Activated CD8-positive, alpha-beta memory T cell treated with anti-CD3 and anti-CD28 coated beads, Interleukin-2, amount 50 U/mL, for 48 hours (primary cell): ENCODE measurements around the gene PGLYRP4.
"Not testable (repeated sequence)": the region's sequence is repeated elsewhere in the genome, so short reads cannot be mapped to it uniquely, and the experiment has no call there.

Source experiments
- DNase-seq: peaks from one replicate; pipeline ENCODE4 v3.0.0-alpha.2; 2020

Gene PGLYRP4

DNA sequence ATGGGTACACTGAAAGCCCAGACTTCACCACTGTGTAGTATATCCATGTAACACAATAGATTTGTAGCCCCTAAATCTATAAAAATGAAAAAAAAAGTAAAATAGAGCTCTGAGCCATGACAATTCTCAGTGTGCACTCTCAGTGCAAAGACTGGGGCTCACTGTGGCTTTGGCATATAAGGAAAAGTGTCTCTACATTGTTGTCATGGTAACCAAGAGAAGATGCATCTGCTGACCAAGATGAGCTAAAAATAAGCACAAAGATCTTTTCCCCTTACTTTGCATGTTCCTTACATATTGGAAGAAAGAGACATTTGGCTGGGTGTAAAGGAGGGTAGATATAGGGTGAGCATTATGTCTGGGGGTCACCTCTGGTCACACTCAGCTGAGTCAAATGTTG is 12.0 kb downstream of the PGLYRP4 start:
- no peak for DNase-seq

DNA sequence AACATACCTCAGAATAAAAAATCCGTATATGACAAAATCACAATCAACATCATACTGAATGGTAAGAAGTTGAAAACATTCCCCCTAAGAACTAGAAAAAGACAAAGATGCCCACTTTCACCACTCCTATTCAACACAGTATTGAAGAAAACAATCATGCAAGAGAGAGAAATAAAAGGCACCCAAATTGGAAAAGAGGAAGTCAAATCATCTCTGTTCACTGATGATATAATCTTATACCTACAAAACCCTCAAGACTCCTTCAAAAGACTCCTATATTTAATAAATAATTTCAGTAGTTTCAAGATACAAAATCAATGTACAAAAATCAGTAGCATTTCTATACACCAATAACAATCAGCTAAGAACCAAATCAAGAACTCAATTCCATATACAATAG is 14.7 kb downstream of the PGLYRP4 start:
- no peak for DNase-seq

- no peak for DNase-seq
Observed at GRCh38 chr1:153324912-153325311, 23.7 kb downstream of the PGLYRP4 start.

DNA sequence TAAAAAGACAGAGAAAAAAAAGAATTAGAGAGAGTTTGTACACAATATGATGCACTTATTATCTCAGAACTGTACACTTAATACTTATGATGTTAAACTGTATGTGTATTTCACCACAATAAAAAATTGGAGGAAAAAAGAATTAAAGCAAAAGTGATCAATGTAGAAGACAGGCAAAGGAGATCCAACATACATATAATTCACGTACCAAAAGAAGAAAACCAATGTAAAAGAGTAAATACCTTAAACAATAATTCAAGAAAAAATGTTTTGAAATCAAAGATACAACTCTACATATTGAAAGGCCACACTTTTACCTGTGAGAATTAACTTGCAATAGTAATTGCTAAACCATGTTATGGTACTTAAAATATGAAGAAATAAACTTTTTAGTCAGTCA is 26.1 kb downstream of the PGLYRP4 start:
- no peak for DNase-seq

DNA sequence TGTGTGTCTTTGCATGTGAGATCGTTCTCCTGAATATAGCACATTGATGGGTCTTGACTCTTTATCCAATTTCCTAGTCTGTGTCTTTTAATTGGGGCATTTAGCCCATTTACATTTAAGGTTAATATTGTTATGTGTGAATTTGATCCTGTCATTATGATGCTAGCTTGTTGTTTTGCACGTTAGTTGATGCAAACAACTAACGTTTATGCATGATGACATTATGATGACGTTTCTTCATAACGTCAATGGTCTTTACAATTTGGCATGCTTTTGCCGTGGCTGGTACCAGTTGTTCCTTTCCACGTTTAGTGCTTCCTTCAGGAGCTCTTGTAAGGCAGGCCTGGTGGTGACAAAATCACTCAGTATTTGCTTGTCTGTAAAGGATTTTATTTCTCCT is 30.5 kb downstream of the PGLYRP4 start:
- DNase-seq: not testable (repeated sequence)

- DNase-seq: not testable (repeated sequence)
Observed at GRCh38 chr1:153316013-153316412, 32.6 kb downstream of the PGLYRP4 start.

GRCh38 chr1:153314388-153314787 is 34.3 kb downstream of the PGLYRP4 start:
- not testable (repeated sequence) for DNase-seq

GRCh38 chr1:153313288-153313687 is 35.4 kb downstream of the PGLYRP4 start:
- DNase-seq: no peak

- no peak for DNase-seq
Observed at GRCh38 chr1:153312570-153313186, 36.0 kb downstream of the PGLYRP4 start, which contains the start of gene PGLYRP3. PGLYRP3 (minus strand) TSS chr1:153312952; CDS start chr1:153310665, 2,287 bp downstream.

DNA sequence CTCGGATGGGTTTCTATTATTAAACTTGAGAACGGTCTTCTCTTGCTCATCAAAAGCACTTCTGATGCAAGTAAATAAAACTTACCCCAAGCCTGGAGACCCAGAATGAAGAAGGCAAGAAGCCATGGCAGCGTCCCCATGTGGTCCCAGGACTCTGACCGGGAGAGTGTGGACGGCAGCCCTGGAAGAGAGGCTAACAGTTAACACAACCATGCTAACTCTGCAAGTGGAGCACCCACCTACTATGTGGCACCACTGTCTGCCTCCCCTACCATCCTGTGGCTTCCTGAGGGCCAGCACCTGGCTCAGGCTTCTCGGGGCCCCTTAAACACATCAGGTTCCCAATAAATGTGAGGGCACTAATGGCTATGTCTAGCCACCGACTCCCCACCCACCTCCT is 38.1 kb downstream of the PGLYRP4 start:
- DNase-seq: no peak

DNA sequence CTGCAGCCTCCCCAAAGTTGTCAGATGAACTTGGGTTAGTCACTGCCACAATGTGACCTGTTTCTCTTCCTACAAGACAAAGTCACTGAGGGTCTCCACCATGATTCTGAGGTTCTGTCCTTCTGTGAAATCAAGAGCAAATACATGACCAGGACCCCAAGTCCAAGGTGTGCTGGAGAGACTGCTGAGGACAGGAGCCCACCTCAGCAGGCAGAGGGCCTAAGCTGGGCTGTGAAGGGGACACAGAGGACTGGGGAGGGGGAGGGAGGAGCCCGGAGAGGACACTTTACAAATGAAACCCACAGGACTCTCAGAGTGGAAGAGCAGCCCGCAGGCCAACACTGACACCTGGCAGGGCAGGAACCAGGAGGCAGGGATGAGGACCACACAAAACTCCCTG is 39.2 kb downstream of the PGLYRP4 start:
- DNase-seq: no peak

- DNase-seq: no peak
Observed at GRCh38 chr1:153308540-153308939, 40.1 kb downstream of the PGLYRP4 start.

DNA sequence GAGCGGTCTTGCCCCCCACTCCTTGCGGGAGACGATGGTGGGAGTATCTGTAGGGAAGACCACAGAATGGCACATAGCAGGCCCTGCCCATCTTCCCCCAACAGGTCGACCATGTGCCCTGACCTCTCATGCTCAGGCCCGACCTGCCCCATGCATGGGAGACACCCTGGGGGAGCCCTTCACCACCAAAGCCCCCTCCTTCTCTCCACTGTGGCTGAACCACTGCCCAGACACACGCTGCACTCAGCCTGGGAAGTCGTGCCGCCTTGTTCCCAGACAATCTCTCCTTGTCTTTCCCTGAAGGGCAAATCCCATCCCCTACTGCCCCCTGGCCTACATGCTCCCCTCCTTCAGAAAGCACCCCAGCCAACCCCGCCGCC is 41.4 kb downstream of the PGLYRP4 start:
- no peak for DNase-seq

- no peak for DNase-seq
Observed at GRCh38 chr1:153306303-153307220, 42.1 kb downstream of the PGLYRP4 start.

- no peak for DNase-seq
Observed at GRCh38 chr1:153305682-153306081, 43.0 kb downstream of the PGLYRP4 start.

GRCh38 chr1:153302308-153302707 is 46.3 kb downstream of the PGLYRP4 start:
- no peak for DNase-seq

- no peak for DNase-seq
Observed at GRCh38 chr1:153293851-153294250, 54.8 kb downstream of the PGLYRP4 start.

DNA sequence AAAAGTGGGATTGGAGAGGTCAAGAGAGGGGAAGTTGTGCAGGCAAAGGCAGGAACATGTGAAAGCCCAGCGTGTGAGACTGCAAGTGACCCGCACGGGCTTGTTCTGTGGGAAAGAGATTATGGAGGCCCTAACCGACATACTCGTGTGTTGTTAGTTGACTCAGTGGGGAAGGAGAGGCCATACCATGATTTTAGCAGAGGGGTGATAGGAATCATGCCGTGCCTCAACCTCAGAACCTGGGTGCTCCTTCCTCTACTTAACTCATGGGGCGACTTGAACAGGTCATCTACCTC is 55.2 kb downstream of the PGLYRP4 start:
- DNase-seq: no peak

DNA sequence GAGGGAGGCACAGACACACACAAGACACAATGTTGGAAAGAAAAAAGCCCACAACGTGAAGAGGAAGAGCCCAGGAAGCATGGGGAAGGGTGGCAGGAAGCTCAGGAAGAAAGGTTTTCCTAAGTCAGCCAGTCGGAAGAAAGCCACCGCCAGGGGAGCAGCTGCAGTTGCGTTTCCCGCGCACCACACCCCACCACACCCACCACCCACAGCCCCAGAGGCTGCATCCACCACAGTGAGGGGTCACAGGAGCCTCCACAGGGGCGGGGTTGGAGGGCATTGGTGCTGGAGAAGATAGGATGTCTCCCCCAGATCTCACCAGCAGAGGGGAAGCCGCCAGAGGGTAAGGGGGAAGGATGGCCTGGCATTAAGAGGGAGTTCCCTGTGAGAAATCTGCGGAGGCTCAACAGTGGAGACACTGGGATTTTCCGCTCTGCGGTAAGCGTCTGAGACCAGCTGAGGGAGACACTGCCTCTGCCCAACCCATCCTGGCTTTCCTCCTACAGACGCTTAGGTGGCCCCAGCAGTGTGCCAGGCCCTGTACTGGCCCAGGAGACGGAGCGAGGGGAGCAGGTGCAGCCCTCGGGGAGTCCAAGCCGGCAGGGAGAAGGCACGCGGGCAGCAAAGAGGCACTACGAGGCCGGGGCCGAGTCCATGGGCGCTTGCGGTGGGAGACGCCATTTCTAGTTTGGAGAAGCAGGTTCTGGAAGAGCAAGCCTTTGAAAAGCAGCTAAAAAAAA is 55.7 kb downstream of the PGLYRP4 start:
- DNase-seq: no peak

GRCh38 chr1:153292185-153292584 is 56.5 kb downstream of the PGLYRP4 start:
- no peak for DNase-seq

DNA sequence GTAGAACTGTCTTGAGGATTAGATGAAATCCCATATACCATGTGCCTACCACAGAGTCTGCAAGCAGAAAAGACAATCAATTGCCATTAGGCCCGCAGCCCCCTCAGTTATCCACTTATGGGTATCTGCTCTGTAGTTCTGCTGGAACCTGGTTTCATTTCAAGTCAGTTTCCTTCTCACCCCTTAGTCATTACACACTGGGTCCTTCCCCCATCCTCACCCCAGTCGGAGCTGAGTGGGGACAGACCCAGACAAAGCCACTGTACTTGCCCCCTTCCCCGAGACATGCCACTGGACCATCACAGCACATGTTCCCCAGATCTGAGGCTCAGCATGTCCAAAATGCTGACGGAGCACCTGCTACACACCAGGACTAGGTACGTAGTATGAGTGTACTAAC is 57.1 kb downstream of the PGLYRP4 start:
- no peak for DNase-seq

GRCh38 chr1:153288634-153289275 is 59.9 kb downstream of the PGLYRP4 start:
- peak; percentile 70 for DNase-seq
